HG03439 (cell line): Measurements from ENCODE around the gene TEAD1.

Source experiments
- ATAC-seq: cut with Tn5 transposase; IDR thresholded peaks from one replicate; pipeline ENCODE4 v1.9.1; 2021; ENCODE audit warnings: mild to moderate bottlenecking, moderate library complexity; ENCODE audit not compliant: unreplicated experiment

The TEAD1 gene

GRCh38 chr11:12762278-12762677 lies 88.1 kb downstream of the TEAD1 start:
- ATAC-seq: no peak

- ATAC-seq: no peak
Observed at GRCh38 chr11:12762696-12763324, 88.6 kb downstream of the TEAD1 start.

GRCh38 chr11:12764187-12764914 lies 90.1 kb downstream of the TEAD1 start:
- no peak for ATAC-seq

GRCh38 chr11:12765428-12765827 lies 91.2 kb downstream of the TEAD1 start:
- ATAC-seq: no peak

GRCh38 chr11:12767027-12767426 lies 92.8 kb downstream of the TEAD1 start:
- ATAC-seq: no peak

- ATAC-seq: no peak
Observed at GRCh38 chr11:12767577-12767976, 93.4 kb downstream of the TEAD1 start.

GRCh38 chr11:12768726-12769673 lies 94.8 kb downstream of the TEAD1 start:
- ATAC-seq: peak; percentile 63

GRCh38 chr11:12769834-12770345 lies 95.7 kb downstream of the TEAD1 start:
- ATAC-seq: no peak

- no peak for ATAC-seq
Observed at GRCh38 chr11:12770435-12770834, 96.2 kb downstream of the TEAD1 start.

GRCh38 chr11:12770966-12771597 lies 96.9 kb downstream of the TEAD1 start:
- ATAC-seq: no peak

- no peak for ATAC-seq
Observed at GRCh38 chr11:12771875-12772274, 97.7 kb downstream of the TEAD1 start.

- ATAC-seq: no peak
Observed at GRCh38 chr11:12772324-12772723, 98.1 kb downstream of the TEAD1 start.

- ATAC-seq: no peak
Observed at GRCh38 chr11:12773591-12773990, 99.4 kb downstream of the TEAD1 start.

- ATAC-seq: no peak
Observed at GRCh38 chr11:12775955-12776354, 101.7 kb downstream of the TEAD1 start.

- no peak for ATAC-seq
Observed at GRCh38 chr11:12777208-12777874, 103.1 kb downstream of the TEAD1 start.

- ATAC-seq: no peak
Observed at GRCh38 chr11:12778240-12778905, 104.2 kb downstream of the TEAD1 start.

- no peak for ATAC-seq
Observed at GRCh38 chr11:12783765-12784164, 109.5 kb downstream of the TEAD1 start.

GRCh38 chr11:12784445-12784844 lies 110.2 kb downstream of the TEAD1 start:
- ATAC-seq: no peak

- ATAC-seq: no peak
Observed at GRCh38 chr11:12784987-12785386, 110.8 kb downstream of the TEAD1 start.

GRCh38 chr11:12785901-12786300 lies 111.7 kb downstream of the TEAD1 start:
- no peak for ATAC-seq
